HL-60 (cell line): ENCODE measurements around the gene EPYC.
A peak's percentile ranks its signal among the peaks of the same experiment; 100 is the strongest.

Experiments used
- DNase-seq, 2 experiments: peaks; one replicate each; pipeline ENCODE4 v3.0.0-alpha.2; 2010 to 2020; ENCODE audit warnings: low read depth in 1 of 2, low spot score in 1 of 2
- H3K27ac ChIP-seq: fragments of 250-450 bp; sonication (Bioruptor Pico); replicated peaks from 2 replicates; pipeline ENCODE4 v1.5.1; 2020; ENCODE audit warnings: mild to moderate bottlenecking, moderate library complexity
- H3K27me3 ChIP-seq: fragments of 250-450 bp; sonication (Bioruptor Pico); 2 replicates; pipeline ENCODE4 v1.5.1; 2021; ENCODE audit warnings: mild to moderate bottlenecking, moderate library complexity; ENCODE audit not compliant: insufficient read depth, poor library complexity, severe bottlenecking
- H3K4me3 ChIP-seq: replicated peaks from 2 replicates; pipeline ENCODE4 v1.5.1; 2011; ENCODE audit warnings: mild to moderate bottlenecking, control low read depth, low read length; ENCODE audit not compliant: insufficient read depth
- CTCF ChIP-seq: IDR thresholded peaks from one replicate; pipeline ENCODE4 v1.5.1; 2011; ENCODE audit warnings: low read length, control low read depth, inconsistent platforms; ENCODE audit not compliant: insufficient read depth
- GABPA ChIP-seq: IDR thresholded peaks from 2 replicates; pipeline ENCODE4 v1.6.1; 2012; ENCODE audit warnings: low read depth
- POLR2AphosphoS5 ChIP-seq: IDR thresholded peaks from 2 replicates; pipeline ENCODE4 v1.6.1; 2012; ENCODE audit warnings: low read depth
- REST ChIP-seq: IDR thresholded peaks from 2 replicates; pipeline ENCODE4 v1.6.1; 2012; ENCODE audit warnings: low read depth; ENCODE audit not compliant: insufficient replicate concordance
- SPI1 ChIP-seq: IDR thresholded peaks from 2 replicates; pipeline ENCODE4 v1.6.1; 2012; ENCODE audit warnings: low read depth, mild to moderate bottlenecking, borderline replicate concordance

EPYC gene

GRCh38 chr12:90959538-90960139, 45.1 kb downstream of the EPYC start:
- H3K27ac ChIP-seq: no peak overlapping the region
- H3K27me3 ChIP-seq: no peaks in the 10 kb centered on the region
- TF ChIP-seq CTCF: peak; percentile 43
- TF ChIP-seq POLR2AphosphoS5: no peak
- DNase-seq: peak; percentile 4 to 36
- no peak overlapping the region for H3K4me3 ChIP-seq

- no peak overlapping the region for H3K27ac ChIP-seq
- H3K27me3 ChIP-seq: no peaks in the 10 kb centered on the region
- TF ChIP-seq GABPA (no peak), SPI1 (no peak), CTCF (no peak), REST (no peak), POLR2AphosphoS5 (no peak)
- no peak overlapping the region for H3K4me3 ChIP-seq
- DNase-seq: no peak
These were observed 45.7 kb downstream of the EPYC start for GRCh38 chr12:90959032-90959431.

DNA sequence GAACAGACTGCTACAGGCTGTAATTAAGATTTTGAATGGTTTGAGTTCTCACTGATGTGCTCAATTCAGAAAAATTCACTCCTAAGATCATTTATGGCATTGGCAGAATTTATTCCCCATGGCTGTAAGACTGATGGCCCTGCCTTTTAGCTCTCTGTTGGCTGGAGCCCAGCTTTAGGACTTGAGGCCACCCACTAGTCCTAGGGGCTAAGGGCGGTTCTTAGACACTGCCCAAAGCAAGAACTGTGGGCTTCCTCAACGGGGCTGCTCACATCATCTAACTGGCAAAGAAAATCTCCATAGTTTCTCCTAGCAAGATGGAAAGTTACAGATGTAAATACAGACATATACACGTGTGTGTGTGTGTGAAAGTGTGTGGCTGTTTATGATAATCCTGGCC, 46.4 kb downstream of the EPYC start:
- H3K27me3 ChIP-seq: no peaks in the 10 kb centered on the region
- DNase-seq: no peak
- TF ChIP-seq POLR2AphosphoS5: no peak
- no peak for TF ChIP-seq CTCF
- TF ChIP-seq GABPA: no peak
- TF ChIP-seq SPI1: no peak
- no peak for TF ChIP-seq REST
- H3K4me3 ChIP-seq: no peak overlapping the region
- H3K27ac ChIP-seq: no peak overlapping the region

DNA sequence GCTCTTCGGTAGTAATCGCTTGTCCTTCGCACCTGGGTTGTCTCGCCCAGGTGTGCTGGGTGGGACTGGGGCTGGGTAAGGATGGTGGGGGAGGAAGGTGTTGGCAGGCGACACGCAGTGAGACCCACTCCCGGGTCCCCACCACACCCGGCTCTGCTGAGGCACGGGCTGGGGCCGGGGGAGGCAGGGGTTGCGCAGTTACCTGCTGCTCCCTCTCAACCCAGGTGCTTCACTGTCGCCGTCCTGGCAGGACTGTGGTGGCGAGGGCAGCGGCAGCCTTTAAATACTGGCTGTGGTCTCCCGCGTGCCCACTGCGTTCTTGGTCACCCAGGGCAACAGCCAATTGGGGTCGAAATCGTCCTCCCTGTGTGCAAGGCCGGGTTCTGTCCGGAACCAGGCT, 49.9 kb downstream of the EPYC start, which contains the start of gene CCER1:
TSS of gene CCER1 (minus strand) at position 256 of the 400 bp plus-strand sequence. CDS start 434 bp downstream, outside the sequence.
- no peak for DNase-seq
- H3K27me3 ChIP-seq: no peaks in the 10 kb centered on the region
- no peak for TF ChIP-seq POLR2AphosphoS5
- TF ChIP-seq REST: no peak
- no peak for TF ChIP-seq SPI1
- TF ChIP-seq CTCF: no peak
- H3K27ac ChIP-seq: no peak within 1 kb of the TSS
- no peak within 1 kb of the TSS for H3K4me3 ChIP-seq
